Activated T-cell treated with anti-CD3 and anti-CD28 coated beads, Interleukin-2, amount 50 U/mL, for 4 hours (primary cell): ENCODE results near the gene ASCC3. TPM values are rescaled to one million over a fixed set of nuclear protein-coding genes. Genes with fewer than 3 reads are reported as not detected.

ENCODE experiments used
- ATAC-seq, 2 donors: fragments of 200-7000 bp; cut with Tn5 transposase; one replicate each; pipeline ENCODE4 v1.10.0; 2021
- DNase-seq: peaks from one replicate; pipeline ENCODE4 v3.0.0-alpha.2; 2020
- H3K27me3 Mint-ChIP-seq: one replicate; pipeline ENCODE4 v1.8.0; 2021; ENCODE audit warnings: low read depth, mixed read lengths
- H3K36me3 Mint-ChIP-seq: one replicate; pipeline ENCODE4 v1.8.0; 2022; ENCODE audit warnings: mixed read lengths; ENCODE audit not compliant: insufficient read depth
- H3K4me1 Mint-ChIP-seq: one replicate; pipeline ENCODE4 v1.8.0; 2021; ENCODE audit warnings: low read depth, mixed read lengths
- H3K4me3 Mint-ChIP-seq: one replicate; pipeline ENCODE4 v1.8.0; 2021; ENCODE audit warnings: mild to moderate bottlenecking, moderate library complexity, mixed read lengths
- H3K9me3 Mint-ChIP-seq: one replicate; pipeline ENCODE4 v1.8.0; 2021; ENCODE audit warnings: mixed read lengths
- total RNA-seq, 3 donors: library from RNA; stranded (reverse); gene quantifications; one replicate each; pipeline ENCODE4 v1.2.1, GENCODE V29; 2021

ASCC3 gene
- total RNA-seq, 3 donors from 2014 or later: 59.3 to 72.8 (median 64.1) TPM

DNA sequence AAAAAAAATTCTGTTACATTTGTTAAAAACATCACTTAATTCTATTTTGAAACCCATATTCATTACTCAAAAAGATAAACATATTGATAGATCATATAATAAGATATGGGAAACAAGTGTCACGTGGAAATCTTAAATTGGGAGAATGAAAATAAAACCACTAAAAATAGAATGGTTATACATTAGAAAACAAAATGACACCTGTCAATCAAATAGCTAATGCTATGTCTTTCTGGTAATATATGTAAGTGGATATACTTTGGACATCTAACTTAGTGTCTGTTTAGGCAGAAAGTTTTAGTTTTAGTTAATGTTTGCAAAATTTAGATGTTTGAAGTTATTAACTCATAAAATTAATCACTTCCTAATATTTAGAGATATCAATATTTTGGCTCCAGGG is 321.3 kb downstream of the ASCC3 start:
- Mint-ChIP-seq H3K4me3 (no peak overlapping the region), H3K9me3 (no peaks in the 10 kb centered on the region), H3K4me1 (no peaks in the 10 kb centered on the region), H3K27me3 (no peaks in the 10 kb centered on the region), H3K36me3 (peaks cover 20% of the 10 kb centered on the region)
- DNase-seq (no peak), ATAC-seq (no peak)

DNA sequence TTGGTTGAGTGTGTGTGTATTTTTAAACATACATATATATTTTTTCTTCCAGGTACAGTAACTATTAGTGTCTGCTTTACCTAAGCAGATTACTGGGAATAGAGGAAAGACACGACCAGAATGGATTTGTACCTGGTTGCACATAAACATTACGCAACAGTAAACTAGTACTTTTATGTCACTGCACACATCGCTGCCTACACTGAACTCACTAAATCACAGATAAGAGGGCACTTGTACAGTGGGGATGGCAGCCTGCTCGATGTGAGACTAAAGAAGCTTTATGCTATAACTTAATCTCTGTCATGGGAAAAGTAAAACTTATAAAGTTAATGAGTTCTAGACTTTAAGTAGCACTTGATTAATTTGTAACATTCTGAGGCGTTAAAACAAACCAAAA is 326.9 kb downstream of the ASCC3 start:
- Mint-ChIP-seq H3K36me3 (peaks cover 27% of the 10 kb centered on the region), H3K9me3 (no peaks in the 10 kb centered on the region), H3K4me1 (no peaks in the 10 kb centered on the region), H3K27me3 (no peaks in the 10 kb centered on the region), H3K4me3 (no peak overlapping the region)
- DNase-seq (no peak), ATAC-seq (no peak)

DNA sequence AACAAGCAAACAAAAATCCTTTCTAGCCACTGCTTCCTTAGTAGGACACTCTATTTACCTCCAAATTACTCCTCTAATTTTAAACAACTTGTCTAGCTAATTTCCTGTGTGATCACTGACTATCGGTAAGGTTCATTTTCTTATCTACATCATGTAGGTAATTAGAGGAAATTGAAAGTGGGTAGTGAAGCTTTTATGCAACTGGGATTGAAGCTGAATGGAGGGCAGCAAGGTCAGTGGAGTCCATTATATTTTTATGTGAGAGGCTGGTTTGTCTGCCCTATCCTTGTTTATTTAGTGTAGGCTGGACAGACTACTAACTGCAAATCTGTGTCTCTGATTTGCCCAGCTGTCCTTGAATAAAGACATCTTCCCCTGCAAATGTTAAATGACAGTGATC is 327.9 kb downstream of the ASCC3 start:
- no peak for ATAC-seq

DNA sequence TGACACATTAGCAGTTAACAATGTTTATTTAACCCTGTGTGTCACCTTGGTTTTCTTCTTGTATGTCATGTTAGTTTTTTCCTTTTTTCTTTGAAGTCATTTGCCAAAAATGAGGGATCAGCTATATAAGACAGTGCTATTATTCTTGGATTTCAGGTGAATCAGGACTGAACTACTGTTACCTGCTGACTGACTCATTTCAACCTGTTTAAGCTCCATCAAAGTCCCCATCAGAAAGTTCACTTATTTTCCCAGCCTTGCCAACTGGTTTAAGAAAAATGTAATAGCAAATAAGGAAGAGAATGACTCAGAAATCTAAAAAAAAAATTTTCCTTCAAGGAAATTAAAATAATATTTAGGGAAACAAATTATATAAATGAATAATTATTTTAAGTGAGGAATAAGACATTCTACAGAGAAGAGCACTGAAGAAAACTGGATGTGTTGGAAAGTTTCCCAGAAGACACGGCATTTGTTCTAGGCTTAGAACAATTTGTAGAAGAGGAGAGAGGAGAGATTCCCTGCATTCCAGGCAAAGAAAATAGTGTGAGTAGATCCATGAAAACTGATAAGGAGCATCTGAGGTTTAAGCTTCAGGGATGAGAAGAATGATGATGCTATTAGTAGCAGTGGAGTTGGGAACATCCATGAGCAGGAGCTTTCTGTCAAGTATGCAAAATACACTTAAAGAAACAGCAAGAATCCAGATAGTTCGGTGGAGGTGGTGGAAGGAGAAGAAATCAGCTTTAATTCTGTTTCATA is 331.5 kb downstream of the ASCC3 start:
- no peaks in the 10 kb centered on the region for H3K4me1 Mint-ChIP-seq
- no peak overlapping the region for H3K4me3 Mint-ChIP-seq
- H3K36me3 Mint-ChIP-seq: peaks cover 26% of the 10 kb centered on the region
- no peaks in the 10 kb centered on the region for H3K9me3 Mint-ChIP-seq
- H3K27me3 Mint-ChIP-seq: no peaks in the 10 kb centered on the region
- no peak for ATAC-seq
- DNase-seq: no peak

More for the DNA sequence above, 327.9 kb downstream of the ASCC3 start:
- H3K4me3 Mint-ChIP-seq: no peak overlapping the region
- no peaks in the 10 kb centered on the region for H3K9me3 Mint-ChIP-seq
- no peaks in the 10 kb centered on the region for H3K4me1 Mint-ChIP-seq
- no peaks in the 10 kb centered on the region for H3K27me3 Mint-ChIP-seq
- peaks cover 22% of the 10 kb centered on the region for H3K36me3 Mint-ChIP-seq
- no peak for DNase-seq

DNA sequence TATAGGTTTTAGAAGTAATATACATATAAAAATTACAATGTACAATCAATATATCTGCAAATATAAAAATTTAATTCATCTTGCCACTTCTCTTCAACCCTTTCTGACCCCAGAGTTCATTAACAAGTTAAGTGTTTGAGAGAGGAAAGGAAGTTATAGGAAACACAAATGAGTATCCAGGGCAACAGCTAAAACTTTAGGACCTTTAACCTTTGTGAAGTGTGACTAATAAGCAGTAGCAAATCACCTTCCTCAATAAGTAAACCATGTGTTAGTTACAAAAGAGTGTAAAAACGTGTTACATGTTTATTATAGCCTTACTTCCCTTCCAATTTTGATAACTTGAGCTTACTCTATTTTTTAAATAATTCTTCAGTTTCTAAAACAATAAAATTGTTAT is 343.0 kb downstream of the ASCC3 start:
- no peaks in the 10 kb centered on the region for H3K27me3 Mint-ChIP-seq
- H3K4me3 Mint-ChIP-seq: no peak overlapping the region
- H3K36me3 Mint-ChIP-seq: peaks cover 50% of the 10 kb centered on the region
- no peak for ATAC-seq
- DNase-seq: no peak
- H3K9me3 Mint-ChIP-seq: no peaks in the 10 kb centered on the region
- H3K4me1 Mint-ChIP-seq: no peaks in the 10 kb centered on the region

DNA sequence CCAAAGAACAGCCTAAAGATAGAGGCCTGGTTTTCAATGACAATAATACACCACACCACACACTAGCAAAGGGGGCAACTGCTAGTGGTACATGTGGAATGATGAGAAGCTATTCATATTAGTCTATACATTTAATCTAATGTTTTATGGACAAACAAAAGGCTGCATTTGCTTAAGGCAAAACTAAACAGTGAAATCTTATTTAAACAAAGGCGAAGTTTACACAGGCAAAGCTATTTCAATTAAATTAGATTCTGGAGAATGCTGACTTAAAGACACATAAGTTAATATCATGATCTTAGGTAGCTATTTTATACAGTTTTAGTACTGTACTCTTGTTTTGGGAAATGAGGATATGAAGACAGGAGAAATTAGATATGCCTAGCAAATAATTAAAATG is 362.5 kb downstream of the ASCC3 start:
- Mint-ChIP-seq H3K27me3 (no peaks in the 10 kb centered on the region), H3K9me3 (no peaks in the 10 kb centered on the region), H3K4me1 (no peaks in the 10 kb centered on the region), H3K36me3 (peaks cover 26% of the 10 kb centered on the region), H3K4me3 (no peak overlapping the region)
- ATAC-seq (no peak), DNase-seq (no peak)

DNA sequence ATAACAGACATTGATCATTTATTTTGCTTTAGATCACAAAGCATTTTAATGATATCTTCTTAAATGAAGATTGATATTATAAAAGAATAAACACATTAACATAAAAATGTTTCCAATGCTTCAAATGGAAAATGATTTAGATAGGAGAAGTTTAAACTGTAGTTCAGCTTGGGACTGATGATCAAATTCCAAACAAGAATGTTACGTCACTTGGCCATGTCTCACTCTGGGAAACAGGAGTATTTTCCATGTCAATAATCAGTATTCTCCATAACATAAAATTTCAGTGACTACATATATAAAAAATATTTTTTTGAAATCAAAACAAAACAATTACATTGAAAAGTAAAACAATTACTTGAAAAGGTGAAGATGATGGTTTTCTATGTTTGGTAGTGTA is 363.5 kb downstream of the ASCC3 start:
- no peaks in the 10 kb centered on the region for H3K27me3 Mint-ChIP-seq
- no peaks in the 10 kb centered on the region for H3K4me1 Mint-ChIP-seq
- ATAC-seq (no peak), DNase-seq (no peak)
- peaks cover 29% of the 10 kb centered on the region for H3K36me3 Mint-ChIP-seq
- H3K9me3 Mint-ChIP-seq: no peaks in the 10 kb centered on the region
- H3K4me3 Mint-ChIP-seq: no peak overlapping the region

DNA sequence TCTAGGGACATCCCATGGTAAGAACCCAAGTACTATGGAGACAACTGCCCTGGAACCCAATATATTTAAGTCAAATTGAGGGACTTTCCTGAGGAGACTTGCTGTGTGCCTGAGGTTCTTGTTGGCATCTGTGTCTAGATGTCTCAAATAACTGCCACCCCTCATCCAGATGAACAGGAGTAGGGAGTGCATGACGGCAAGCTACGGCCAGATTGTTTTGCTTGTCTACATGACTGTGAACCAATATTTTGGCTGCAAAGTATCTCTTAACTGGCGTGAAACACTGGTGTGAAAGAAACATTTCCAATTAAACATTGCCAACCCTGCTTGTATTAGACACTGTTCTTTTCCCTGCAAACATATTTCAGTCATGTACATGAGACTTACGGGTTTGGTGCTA is 364.0 kb downstream of the ASCC3 start:
- Mint-ChIP-seq H3K4me1 (no peaks in the 10 kb centered on the region), H3K36me3 (peaks cover 34% of the 10 kb centered on the region), H3K27me3 (no peaks in the 10 kb centered on the region), H3K9me3 (no peaks in the 10 kb centered on the region), H3K4me3 (no peak overlapping the region)
- no peak for ATAC-seq
- no peak for DNase-seq

DNA sequence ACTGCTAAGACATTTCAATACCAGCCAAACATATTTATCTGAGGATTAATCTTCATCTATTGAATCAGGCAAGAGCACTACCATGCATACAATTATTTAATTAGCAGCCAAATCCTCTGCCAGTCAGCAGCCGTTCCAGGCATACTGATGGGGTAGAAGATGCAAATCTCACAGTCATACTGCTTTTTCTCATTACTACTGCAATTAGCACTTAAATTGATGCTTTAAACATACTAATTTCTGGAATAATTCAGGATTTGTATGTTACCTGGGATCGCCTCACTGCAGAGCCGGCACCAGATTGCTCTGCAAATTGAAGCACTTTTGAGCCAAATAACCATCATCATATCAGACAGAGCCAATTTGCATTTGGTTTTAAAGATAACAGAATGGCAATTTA is 366.5 kb downstream of the ASCC3 start:
- no peak overlapping the region for H3K4me3 Mint-ChIP-seq

DNA sequence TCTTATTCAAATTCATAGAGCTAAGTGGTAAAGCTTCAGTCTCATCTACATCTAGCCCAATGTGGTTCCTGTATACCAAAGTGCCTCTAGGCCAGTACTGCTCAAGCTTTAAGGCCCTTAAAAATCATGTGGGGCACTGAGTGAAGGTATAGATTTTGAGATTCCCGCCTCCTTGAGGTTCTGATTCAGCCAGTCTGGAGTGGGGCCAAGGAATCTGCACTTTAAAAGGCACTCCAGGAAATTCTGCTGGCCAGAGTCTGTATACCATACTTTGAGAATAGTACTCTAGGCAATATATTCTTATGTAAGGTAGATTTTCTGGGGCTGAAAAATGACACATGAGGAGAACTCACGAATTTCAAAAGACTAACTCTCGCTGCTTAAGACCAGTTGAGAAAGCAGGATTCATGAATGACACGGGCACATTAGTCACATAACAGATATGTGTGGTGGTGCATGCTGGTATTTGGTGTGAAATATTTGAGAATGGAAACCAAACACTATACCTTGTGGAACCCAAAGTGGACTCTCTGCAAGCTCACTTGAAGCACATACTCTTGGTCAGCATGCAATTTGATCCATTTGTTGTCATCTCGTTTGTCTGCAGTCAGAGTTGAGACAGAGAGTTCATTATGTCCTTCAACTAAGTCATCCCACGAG is 368.8 kb downstream of the ASCC3 start:
- peaks cover 57% of the 10 kb centered on the region for H3K36me3 Mint-ChIP-seq
- no peaks in the 10 kb centered on the region for H3K9me3 Mint-ChIP-seq
- DNase-seq (no peak), ATAC-seq (no peak)
- no peaks in the 10 kb centered on the region for H3K27me3 Mint-ChIP-seq
- no peak overlapping the region for H3K4me3 Mint-ChIP-seq
- H3K4me1 Mint-ChIP-seq: no peaks in the 10 kb centered on the region

More for the DNA sequence above, 366.5 kb downstream of the ASCC3 start:
- Mint-ChIP-seq H3K9me3 (no peaks in the 10 kb centered on the region), H3K36me3 (peaks cover 49% of the 10 kb centered on the region), H3K4me1 (no peaks in the 10 kb centered on the region), H3K27me3 (no peaks in the 10 kb centered on the region)
- ATAC-seq: no peak
- no peak for DNase-seq

DNA sequence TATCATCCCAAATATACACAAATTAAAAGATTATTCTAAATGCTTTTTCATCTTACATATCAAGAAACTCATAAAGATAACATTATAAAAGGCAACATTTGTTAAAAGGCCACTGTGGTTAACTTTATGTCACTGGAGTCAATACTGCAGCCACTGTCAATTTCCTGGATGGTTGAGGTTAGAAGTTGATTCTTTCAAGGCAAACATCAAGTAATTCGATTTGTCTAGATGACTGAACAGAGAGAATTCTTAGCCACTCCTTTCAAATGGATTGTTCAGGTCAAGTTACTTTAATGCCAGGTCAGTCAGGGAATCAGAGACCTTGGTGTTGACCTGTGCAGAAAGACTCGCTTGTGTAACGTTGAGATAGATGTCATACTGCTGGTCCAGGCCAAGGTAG is 372.0 kb downstream of the ASCC3 start:
- no peaks in the 10 kb centered on the region for H3K4me1 Mint-ChIP-seq
- H3K4me3 Mint-ChIP-seq: no peak overlapping the region
- H3K9me3 Mint-ChIP-seq: no peaks in the 10 kb centered on the region
- DNase-seq: no peak
- H3K36me3 Mint-ChIP-seq: peaks cover 43% of the 10 kb centered on the region
- no peaks in the 10 kb centered on the region for H3K27me3 Mint-ChIP-seq
- ATAC-seq: no peak

DNA sequence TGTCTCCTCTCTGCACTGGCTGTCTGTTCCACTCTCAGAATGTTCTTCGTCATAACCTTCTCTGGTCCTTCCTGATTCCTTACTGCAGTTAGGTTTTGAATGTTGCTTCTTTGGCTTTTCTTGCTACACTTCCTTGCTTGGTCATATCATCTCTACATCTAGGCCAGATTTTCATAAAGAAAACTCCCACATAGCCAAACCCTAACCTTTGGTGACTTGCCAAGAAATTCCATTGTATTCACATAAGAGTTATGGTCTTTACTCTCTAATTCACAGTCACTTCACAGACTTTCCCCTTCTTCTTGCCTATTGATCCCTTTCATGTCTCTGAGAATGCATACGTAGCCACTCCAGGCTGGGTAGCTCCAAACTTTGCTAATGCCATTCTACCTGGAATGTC is 374.5 kb downstream of the ASCC3 start:
- no peak overlapping the region for H3K4me3 Mint-ChIP-seq
- no peaks in the 10 kb centered on the region for H3K27me3 Mint-ChIP-seq
- H3K9me3 Mint-ChIP-seq: no peaks in the 10 kb centered on the region
- no peaks in the 10 kb centered on the region for H3K4me1 Mint-ChIP-seq
- DNase-seq (no peak), ATAC-seq (no peak)
- H3K36me3 Mint-ChIP-seq: peaks cover 27% of the 10 kb centered on the region

DNA sequence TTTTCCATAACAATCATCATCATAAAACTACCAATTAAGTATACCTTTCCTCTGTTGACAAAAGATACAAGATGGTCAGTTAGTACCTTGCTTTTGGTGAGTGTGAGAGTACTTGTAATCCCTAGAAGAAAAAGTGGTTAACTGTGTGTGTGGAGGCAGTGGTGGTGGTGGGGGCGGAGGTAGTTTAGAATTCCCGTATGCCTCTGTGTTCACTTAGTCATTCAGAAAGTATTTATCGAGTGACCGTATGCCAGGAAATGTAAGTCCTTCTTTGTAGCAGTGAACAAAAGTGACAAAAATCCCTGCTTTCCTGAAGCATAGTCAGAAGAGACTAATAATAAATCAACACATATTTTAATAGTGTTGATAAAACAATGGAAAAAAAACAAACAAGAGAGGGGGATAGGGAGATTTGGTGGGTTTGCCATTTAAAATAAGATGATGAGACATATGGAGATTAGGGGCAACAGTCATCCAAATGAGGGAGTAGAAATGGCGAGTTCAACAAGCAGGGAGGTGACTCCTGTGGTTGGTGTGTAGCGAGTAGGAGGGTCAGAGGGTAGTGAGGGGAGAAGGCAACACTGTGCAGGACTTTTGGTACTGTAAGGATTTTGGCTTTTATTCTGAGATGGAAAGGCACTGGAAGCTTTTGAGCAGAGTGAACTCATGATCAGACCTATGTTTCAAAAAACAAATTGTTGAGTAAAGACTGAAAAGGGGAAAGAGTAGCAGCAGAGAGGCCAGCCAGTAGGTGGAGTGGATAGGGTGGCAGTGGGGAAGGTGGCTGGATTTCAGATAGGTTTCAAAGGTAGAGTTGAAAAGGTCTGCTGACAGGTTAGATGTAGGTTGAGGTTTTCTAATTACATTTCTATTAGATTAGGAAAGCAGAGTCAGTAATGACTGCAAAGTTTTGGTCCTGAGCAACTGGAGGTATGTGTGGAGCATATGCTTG is 376.1 kb downstream of the ASCC3 start:
- Mint-ChIP-seq H3K4me1 (no peaks in the 10 kb centered on the region), H3K36me3 (peaks cover 14% of the 10 kb centered on the region), H3K27me3 (peaks cover 7% of the 10 kb centered on the region), H3K4me3 (no peak overlapping the region), H3K9me3 (no peaks in the 10 kb centered on the region)
- DNase-seq: no peak
- ATAC-seq: no peak

DNA sequence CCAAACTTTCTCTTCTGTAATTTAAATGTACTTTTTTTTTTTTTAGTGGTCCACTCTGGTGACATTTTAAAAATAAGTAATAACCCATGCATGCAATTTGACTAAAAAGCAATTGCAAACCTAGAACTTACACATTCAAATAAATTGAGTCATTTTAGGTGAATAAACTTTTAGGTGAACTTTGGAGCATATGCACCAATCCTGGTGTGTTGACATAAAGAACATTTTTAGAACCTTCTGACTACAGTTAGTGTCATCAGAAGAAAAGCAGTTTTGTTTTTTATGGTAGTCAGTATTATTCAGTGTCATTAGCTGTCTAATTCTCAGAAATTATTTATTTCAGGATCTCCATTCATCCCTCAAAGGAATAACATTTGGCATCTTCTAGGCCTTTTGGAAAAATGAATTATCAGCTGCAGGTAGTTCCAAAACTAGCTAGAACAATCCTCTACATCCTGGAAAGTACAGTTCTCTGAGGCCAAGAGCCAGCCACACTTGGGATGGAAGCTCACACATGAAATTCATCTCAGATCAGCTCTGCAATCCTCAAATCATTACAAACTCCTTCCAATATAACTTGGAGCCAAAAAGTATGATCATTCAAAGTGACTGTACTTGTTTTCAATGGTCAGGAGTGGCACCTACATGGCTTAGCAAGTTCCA is 378.0 kb downstream of the ASCC3 start:
- Mint-ChIP-seq H3K27me3 (peaks cover 15% of the 10 kb centered on the region), H3K36me3 (peaks cover 3% of the 10 kb centered on the region), H3K9me3 (peaks cover 9% of the 10 kb centered on the region), H3K4me3 (no peak overlapping the region), H3K4me1 (no peaks in the 10 kb centered on the region)
- no peak for ATAC-seq
- no peak for DNase-seq
